ENCODE measurements around the gene PPARA. TPM values are rescaled to one million over a fixed set of nuclear protein-coding genes. Genes with fewer than 3 reads are reported as not detected.

Gene PPARA
- total and polyA plus RNA-seq, 2 donors (not counting 3 experiments of a cell fraction or from before 2014, with no cell fraction given): 3.1 to 10.7 TPM

- H3K27ac ChIP-seq (ENCODE audit: insufficient read depth, low read depth, low read length): no peak overlapping the region
- H2AFZ ChIP-seq (ENCODE audit: low read depth, low read length): no peak overlapping the region
- H3K36me3 ChIP-seq (ENCODE audit: control insufficient read depth in 2 of 2, extremely low read depth in 1 of 2, insufficient read depth in 2 of 2, low read length in 2 of 2): no peaks in the 10 kb centered on the region
- no peak overlapping the region for H3K4me3 ChIP-seq (replicated peaks in 1 of 3; ENCODE audit: insufficient read depth in 1 of 3, low read depth in 1 of 3, low read length in 3 of 3)
- BruUV-seq (replicated peaks): no TSS peak
- no peaks in the 10 kb centered on the region for H3K9me3 ChIP-seq (replicated peaks; ENCODE audit: control insufficient read depth, insufficient read depth, low read length)
- H3K79me2 ChIP-seq (ENCODE audit: control insufficient read depth, insufficient read depth, low read length): no peaks in the 10 kb centered on the region
- TF ChIP-seq CTCF (IDR thresholded peaks at IDR 0.05; ENCODE audit: extremely low read depth in 1 of 2, insufficient read depth in 1 of 2, low read depth in 1 of 2, low read length in 2 of 2): no peak
- no peak for TF ChIP-seq POLR2AphosphoS5 (IDR thresholded peaks at IDR 0.05; ENCODE audit: insufficient read depth, low read depth, low read length)
- TF ChIP-seq JUN (IDR thresholded peaks at IDR 0.05; ENCODE audit: borderline replicate concordance, insufficient read depth, insufficient read length, low read depth): no peak
- dilution Hi-C loops (cut with MboI; ENCODE audit: extremely low pct_ligation_motif_present, low sequenced_read_pairs) (no loop called here), intact Hi-C loops (cut with micrococcal nuclease) (no loop called here)
- POLR2A ChIA-PET: no interaction called here
- H3K9ac ChIP-seq (replicated peaks; ENCODE audit: extremely low read depth, insufficient read depth, low read length): no peak overlapping the region
- CTCF ChIA-PET: no interaction called here
- no peaks in the 10 kb centered on the region for H4K20me1 ChIP-seq (replicated peaks; ENCODE audit: control insufficient read depth, extremely low read depth, insufficient read depth, low read length)
- no peak for FAIRE-seq
- no peak overlapping the region for H3K4me2 ChIP-seq (ENCODE audit: insufficient read depth, low read length)
- H3K27me3 ChIP-seq (ENCODE audit: control insufficient read depth in 2 of 2, insufficient read depth in 2 of 2, low read length in 2 of 2): peaks cover 0 to under 1% of the 10 kb centered on the region in 2 experiments
- H3K9me1 ChIP-seq (replicated peaks; ENCODE audit: control insufficient read depth, extremely low read depth, insufficient read depth, low read length): no peaks in the 10 kb centered on the region
- no peaks in the 10 kb centered on the region for H3K4me1 ChIP-seq (ENCODE audit: control insufficient read depth, extremely low read depth, insufficient read depth, low read length)
- no peak for DNase-seq (ENCODE audit: low read depth, low spot score)
These were observed 13.0 kb upstream of the PPARA start for GRCh38 chr22:46137218-46137766.

GRCh38 chr22:46138058-46138797, 12.1 kb upstream of the PPARA start:
- Histone ChIP-seq H3K4me1 (ENCODE audit: control insufficient read depth, extremely low read depth, insufficient read depth, low read length) (no peaks in the 10 kb centered on the region), H3K36me3 (ENCODE audit: control insufficient read depth in 2 of 2, extremely low read depth in 1 of 2, insufficient read depth in 2 of 2, low read length in 2 of 2) (no peaks in the 10 kb centered on the region), H3K27ac (ENCODE audit: insufficient read depth, low read depth, low read length) (no peak overlapping the region), H2AFZ (ENCODE audit: low read depth, low read length) (no peak overlapping the region), H3K79me2 (ENCODE audit: control insufficient read depth, insufficient read depth, low read length) (no peaks in the 10 kb centered on the region), H3K4me3 (replicated peaks in 1 of 3; ENCODE audit: insufficient read depth in 1 of 3, low read depth in 1 of 3, low read length in 3 of 3) (no peak overlapping the region), H3K27me3 (ENCODE audit: control insufficient read depth in 2 of 2, insufficient read depth in 2 of 2, low read length in 2 of 2) (peaks cover 4% of the 10 kb centered on the region in 2 experiments), H3K9ac (replicated peaks; ENCODE audit: extremely low read depth, insufficient read depth, low read length) (no peak overlapping the region), H3K9me3 (replicated peaks; ENCODE audit: control insufficient read depth, insufficient read depth, low read length) (no peaks in the 10 kb centered on the region), H4K20me1 (replicated peaks; ENCODE audit: control insufficient read depth, extremely low read depth, insufficient read depth, low read length) (no peaks in the 10 kb centered on the region), H3K9me1 (replicated peaks; ENCODE audit: control insufficient read depth, extremely low read depth, insufficient read depth, low read length) (no peaks in the 10 kb centered on the region), H3K4me2 (ENCODE audit: insufficient read depth, low read length) (no peak overlapping the region)
- CTCF ChIA-PET: interaction anchor here (0.9 kb wide), 1 partner anchor 9 kb away, joined by 4 read pairs; no protein-coding TSS in a partner anchor
- TF ChIP-seq CTCF (IDR thresholded peaks at IDR 0.05; ENCODE audit: extremely low read depth in 1 of 2, insufficient read depth in 1 of 2, low read depth in 1 of 2, low read length in 2 of 2) (no peak), JUN (IDR thresholded peaks at IDR 0.05; ENCODE audit: borderline replicate concordance, insufficient read depth, insufficient read length, low read depth) (no peak), GATA2 (IDR thresholded peaks at IDR 0.05; ENCODE audit: insufficient read depth, insufficient read length, low read depth, low read length) (no peak), POLR2A (IDR thresholded peaks at IDR 0.05; ENCODE audit: low read depth, low read length) (no peak), MYC (IDR thresholded peaks at IDR 0.05; ENCODE audit: low read depth, low read length) (no peak), FOS (IDR thresholded peaks at IDR 0.05; ENCODE audit: borderline replicate concordance, insufficient read depth, low read length) (no peak), POLR2AphosphoS5 (IDR thresholded peaks at IDR 0.05; ENCODE audit: insufficient read depth, low read depth, low read length) (no peak), EZH2 (IDR thresholded peaks at IDR 0.05; ENCODE audit: borderline replicate concordance, low read depth, low read length, severe bottlenecking) (no peak), MAX (IDR thresholded peaks at IDR 0.05; ENCODE audit: insufficient read depth, insufficient read length) (no peak)
- no TSS peak for BruUV-seq (replicated peaks)
- POLR2A ChIA-PET: no interaction called here
- intact Hi-C loops (cut with micrococcal nuclease): no loop called here
- DNase-seq (ENCODE audit: low read depth, low spot score) (no peak), FAIRE-seq (no peak)
- dilution Hi-C loops (cut with MboI; ENCODE audit: extremely low pct_ligation_motif_present, low sequenced_read_pairs): no loop called here
